Activated CD8-positive, alpha-beta memory T cell treated with anti-CD3 and anti-CD28 coated beads, Interleukin-2, amount 50 U/mL, for 48 hours (primary cell): Measurements from ENCODE around the gene BEST1.

Experiments
- DNase-seq: peaks from one replicate; pipeline ENCODE4 v3.0.0-alpha.2; 2020

Gene BEST1

DNA sequence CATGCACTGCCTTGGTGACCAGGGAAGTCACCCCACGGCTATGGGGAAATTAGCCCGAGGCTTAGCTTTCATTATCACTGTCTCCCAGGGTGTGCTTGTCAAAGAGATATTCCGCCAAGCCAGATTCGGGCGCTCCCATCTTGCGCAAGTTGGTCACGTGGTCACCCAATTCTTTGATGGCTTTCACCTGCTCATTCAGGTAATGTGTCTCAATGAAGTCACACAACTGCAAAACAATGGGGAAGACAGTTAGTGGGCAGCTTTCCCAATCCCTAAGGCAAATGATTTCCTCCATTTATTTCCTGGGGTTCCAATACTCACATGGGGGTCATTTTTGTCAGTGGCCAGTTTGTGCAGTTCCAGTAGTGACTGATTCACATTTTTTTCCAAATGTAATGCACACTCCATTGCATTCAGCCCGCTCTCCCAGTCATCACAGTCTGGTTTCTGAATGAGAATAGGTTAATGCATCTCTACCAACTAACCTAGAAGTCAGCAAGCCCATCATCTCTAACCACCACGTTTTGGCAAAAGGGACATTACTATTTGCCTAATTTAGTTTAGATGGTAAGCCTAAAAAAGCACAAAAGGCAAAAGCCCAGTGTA, 14.6 kb downstream of the BEST1 start:
- DNase-seq: peak; percentile 38

DNA sequence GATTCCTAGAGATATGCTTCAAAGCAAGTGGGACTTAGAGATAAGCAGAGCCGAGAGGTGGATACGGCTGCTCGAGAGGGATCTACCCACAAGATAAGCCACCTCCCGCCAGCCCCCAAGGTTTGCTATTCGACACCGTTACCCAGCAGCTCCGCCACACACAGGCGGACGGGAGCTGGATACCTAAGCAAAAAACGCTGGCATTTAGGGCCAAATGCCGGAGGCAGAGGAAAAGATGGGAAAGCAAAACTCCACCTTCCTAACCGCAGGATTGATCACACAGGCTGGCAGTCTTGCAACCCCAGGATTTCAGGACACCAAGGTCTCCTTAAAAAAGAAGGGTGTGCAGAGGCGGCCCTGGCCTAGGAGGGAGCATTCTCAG, 16.6 kb downstream of the BEST1 start:
- peak; percentile 68 for DNase-seq

DNA sequence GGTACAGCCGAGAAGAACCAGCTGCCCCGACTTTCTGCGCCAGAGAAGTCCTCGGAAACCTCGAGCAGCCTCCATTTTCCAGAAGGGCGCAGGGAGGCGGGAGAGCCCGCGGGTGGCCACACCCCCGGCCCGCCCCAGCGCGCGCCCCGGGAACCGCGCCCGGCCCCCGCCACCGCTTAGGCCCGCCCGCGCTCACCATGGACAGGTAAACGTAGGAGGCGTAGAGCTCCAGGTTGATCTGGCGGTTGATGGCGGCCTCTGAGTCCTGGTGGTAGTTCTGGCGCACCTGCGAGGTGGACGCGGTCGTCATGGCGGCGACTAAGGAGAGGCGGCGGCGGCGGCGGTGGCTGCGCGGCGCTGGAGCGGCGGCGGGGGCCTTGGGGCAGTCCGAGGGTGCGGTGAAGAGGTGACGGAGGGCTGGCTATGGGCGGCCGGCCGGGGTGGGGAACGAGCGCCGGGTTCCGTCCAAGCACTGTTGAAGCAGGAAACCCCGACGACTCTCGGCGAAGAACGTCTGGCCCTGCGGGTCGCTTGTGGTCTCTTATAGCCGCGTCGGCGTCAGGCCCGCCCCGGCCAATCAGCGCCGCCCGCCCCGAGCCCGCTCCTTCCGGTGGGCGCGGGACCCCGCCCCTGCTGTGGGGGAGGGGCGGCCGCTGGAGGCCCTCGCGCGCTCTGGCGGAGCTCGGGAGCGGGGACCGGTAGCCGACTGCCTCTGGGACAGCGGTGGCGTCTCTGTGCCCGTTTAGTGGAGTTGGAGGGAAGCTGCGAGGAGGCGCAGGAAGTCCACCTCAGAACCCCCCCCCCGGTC, 17.2 kb downstream of the BEST1 start, which contains the start of gene FTH1:
FTH1 (minus strand) TSS at position 519 of the 808 bp plus-strand sequence; CDS start at position 310, 209 bp downstream.
- DNase-seq: peak; percentile 94

DNA sequence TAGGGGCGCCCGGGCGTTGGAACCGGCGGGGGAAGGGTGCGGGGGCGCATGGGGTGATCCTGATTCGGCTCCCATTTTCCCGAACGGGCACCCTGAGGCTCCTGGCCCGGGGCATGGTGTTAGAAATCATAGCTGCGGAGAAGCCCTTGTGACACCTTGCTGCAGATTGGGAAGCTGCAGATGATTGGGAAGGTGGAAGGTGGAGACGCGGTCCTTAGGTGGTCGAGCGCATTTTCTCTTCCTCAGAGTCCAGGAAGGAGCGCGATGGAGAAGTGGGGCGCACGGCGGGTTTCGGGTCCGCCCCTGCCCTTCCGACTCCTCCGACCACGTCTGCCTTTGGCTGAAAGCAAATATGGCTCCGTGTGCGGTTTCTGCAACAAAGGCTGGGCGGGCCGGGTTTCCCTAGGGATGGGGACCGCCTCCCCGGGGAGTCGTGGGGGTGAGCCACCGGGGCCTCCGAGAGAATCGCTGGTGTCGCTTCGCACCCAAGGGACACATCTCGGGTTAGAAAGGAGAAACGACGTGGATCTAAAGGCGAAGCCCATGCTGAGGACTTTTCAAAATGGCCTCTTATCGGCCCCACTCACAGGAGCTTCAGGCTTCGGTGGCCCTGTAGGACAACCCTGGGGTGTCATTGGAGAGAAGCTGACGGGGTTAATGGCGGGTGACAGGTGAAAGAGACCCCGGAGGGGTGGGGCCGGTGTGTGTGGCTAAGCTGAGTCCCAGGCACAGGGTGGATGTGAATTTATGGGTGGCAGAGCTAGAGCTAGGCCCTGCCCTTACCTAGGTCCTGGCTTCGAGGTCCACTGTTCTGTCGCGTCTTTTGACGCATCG, 18.0 kb downstream of the BEST1 start:
- peak; percentile 76 for DNase-seq

DNA sequence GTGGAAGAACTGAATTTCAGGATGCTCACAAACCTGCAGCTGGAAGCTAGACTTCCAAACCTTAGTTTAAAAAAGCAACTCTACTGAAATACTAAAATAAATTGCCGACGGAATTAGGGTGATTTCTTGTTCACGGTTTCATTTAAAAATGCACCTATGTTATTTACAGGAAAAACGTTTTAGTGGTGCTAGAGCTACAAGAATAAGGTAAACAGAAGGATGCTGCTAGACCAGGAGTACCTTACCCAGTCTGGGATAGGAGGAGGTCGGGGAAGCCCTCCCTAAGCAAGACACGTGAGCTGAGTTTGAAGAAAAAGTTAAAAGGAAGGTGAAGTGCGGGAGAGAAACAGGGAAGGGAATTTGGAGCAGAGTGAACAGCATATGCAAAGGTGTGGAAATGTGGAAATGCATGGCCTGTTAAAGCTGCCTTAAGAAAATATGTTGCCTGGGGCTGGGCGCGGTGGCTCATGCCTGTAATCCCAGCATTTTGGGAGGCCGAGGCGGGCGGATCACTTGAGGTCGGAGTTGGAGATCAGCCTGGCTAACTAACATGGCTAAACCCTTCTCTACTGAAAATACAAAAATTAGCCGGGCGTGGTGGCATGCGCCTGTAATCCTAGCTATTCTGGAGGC, 18.7 kb downstream of the BEST1 start:
- DNase-seq: no peak

DNA sequence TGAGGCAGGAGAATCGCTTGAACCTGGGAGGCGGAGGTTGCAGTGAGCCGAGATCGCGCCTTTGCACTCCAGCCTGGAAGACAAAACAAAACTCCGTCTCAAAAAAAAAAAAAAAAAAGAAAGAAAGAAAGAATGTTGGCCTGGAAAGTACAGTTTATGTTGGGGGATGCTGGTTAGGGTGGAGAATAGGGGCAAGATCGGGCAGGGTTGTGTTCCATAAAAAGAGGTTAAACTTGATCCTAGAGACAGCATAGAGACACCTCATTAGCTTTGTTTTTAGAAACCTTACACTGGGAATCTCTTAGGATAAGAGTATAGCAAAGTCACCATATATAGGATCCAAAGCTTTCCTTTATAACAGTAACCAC, 19.2 kb downstream of the BEST1 start:
- DNase-seq: no peak

DNA sequence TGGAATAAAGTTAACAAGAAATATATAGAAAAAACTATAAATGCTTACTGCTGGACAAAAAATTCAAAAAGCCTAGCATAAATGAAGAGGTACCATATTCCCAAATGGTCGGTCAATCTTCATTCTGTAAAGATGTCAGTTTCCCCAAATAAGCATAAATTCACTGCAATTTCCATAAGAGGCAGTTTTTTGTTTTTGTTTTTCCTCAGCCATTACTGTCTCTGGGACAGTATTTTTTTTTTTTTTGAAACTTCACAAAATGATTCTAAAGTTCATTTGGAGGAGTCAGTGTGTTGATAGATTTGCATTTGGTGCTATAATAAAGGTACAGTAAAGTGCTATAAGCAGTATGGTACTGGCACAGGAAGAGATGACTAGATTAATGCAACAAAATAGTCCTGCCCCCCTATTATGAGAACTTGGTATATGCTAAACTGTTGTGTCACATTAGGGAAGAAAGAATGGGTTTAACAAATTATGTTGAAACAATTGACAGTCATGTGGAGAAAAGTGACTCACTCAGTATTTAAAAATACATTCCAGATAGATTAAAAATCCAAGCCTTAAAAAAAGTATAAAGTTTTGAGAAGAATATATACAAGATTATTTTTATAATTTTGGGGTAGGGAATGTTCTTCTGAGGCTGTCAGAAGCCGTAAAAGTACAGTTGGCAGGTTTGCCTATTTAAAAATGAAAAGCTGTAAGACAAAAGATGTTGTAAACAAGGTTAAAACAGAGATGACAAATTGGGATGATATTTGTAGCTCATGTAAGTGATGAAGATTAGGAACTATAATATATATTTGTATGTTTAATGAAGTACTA, 19.9 kb downstream of the BEST1 start:
- no peak for DNase-seq

DNA sequence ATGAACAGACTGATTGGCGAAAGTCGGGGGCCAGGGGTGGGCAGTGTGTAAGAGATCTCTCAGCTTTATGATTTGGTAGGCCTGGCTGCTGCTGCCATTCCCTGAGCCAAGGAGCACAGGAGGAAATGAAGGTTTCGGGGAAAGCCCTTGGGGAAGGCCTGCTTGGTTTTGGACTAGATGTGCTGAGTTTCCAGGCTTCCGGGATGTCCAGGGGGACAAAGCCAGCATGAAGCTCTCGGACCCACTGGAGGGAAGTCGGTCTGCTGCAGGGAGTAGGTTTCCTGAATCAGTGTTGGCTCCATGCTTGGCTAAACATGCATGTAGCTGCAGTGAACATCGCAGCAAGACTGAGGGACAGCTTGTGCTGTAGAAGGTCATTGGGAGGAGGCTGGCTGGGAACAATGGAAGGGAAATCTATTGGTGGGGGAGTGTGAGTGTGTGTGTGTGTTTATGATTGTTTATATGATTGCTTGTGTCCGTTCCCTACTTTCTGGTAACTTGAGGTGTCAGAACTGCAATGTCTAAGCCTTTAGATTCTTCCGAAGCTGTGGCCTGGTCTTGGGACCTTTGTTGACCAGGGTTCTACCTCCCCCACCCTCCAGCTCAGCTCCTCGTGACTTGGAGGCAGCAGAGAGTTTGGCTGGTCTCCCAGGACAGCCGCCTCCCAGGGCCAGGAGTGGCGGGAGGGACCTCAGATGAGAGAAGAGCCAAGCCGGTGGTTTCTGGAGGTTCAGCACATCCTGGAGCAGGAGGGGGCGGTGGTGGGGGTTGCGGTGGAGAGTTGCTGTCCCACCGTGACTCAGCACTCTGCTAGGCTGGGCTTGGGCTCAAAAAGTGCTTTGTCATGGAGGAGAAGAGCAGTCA, 21.3 kb downstream of the BEST1 start:
- no peak for DNase-seq

DNA sequence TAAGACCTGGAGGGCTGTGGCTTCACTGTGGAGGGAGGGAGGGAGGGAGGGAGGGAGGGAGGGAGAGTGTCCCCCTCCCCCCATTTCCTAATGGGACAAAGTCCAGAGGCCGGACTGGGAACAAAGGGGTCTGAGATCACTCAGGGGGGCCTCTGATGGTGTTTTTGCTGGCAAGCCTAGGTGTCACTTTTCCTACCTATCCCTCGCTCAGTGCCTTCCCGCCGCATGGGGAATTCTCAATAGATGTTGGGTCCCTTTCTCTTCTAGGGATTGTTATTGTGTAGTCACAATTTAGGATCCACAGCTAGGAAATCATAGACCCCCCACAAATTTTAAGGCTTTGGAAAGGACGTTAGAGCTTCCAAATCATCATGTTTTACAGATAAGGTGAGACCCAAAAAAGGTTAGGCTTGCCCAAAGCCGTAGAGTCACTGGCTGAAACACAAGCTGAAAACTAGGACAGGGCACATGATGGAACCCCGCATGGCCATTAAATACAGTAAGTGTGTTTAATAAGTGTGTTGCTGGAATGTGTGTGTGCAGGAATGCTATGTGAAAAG, 22.0 kb downstream of the BEST1 start:
- peak; percentile 41 for DNase-seq

DNA sequence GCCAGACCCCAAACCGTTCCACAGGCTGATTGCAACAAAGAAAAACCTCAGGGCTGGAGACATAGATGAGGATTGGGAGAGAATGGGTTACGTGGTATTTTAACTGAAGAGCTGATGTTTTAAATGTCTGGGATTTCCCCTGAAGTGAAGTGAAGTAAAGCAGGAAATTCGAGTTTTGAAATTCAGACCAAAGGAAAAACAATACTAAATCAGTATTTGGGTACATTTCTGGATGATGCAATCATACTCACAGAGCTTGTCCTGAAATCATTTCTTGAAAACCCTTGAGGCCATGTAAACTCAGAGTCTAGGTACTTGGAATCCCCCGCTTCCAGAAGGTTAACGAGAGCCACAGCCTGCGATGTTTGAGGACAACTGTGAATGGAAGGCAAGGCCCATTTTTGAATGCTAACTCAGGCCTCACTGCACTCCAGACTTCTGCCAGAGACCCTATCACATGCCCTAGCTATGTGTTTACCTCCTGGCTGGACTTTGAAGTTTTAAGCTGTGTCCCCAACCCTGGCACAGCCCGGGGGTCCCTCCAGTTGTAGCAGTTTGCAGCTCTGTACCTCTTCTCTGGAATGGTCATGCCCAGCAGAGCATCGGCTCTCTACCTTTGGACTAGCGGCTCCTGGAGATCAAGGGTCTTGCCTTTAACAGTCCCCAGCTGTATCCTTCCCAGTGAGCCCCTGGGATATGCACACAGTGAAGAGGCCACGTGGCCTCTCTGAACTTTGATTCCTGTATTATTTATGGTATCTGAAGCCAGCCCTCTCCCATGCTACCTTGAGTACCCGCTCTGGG, 22.7 kb downstream of the BEST1 start:
- peak; percentile 51 for DNase-seq

DNA sequence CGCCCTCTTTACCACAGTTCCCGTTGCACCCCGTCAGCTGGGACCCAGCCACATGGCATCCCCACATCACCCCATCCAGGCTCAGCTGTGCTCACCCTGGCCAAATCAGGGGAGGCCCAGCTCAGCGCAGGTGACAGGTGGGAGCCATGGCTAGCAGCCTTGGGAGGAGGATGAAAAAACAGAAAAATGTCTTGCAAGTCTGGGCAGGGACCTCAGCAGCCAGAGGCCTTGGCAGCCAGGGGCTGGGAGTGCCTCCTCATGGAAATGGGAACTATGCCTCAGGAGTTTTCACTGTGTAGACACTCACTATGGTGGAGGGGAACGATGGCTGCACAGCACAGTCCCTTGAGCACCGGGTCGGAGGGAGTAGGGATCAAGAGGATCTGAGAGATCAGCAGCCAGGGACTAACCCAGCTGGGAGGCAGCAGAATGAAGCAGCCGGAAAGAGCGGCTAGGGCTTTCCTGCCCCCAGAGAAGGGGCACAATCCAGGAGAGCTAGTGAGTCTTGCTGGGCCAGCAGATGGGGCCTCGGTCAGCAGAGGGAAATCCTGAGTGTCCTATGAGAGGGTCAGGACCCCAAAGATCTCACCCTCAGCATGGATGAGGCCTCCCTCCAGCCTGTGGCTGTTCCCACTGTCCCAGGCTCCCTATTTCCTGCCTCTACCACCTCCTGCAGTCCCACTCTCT, 23.5 kb downstream of the BEST1 start:
- peak; percentile 44 for DNase-seq

DNA sequence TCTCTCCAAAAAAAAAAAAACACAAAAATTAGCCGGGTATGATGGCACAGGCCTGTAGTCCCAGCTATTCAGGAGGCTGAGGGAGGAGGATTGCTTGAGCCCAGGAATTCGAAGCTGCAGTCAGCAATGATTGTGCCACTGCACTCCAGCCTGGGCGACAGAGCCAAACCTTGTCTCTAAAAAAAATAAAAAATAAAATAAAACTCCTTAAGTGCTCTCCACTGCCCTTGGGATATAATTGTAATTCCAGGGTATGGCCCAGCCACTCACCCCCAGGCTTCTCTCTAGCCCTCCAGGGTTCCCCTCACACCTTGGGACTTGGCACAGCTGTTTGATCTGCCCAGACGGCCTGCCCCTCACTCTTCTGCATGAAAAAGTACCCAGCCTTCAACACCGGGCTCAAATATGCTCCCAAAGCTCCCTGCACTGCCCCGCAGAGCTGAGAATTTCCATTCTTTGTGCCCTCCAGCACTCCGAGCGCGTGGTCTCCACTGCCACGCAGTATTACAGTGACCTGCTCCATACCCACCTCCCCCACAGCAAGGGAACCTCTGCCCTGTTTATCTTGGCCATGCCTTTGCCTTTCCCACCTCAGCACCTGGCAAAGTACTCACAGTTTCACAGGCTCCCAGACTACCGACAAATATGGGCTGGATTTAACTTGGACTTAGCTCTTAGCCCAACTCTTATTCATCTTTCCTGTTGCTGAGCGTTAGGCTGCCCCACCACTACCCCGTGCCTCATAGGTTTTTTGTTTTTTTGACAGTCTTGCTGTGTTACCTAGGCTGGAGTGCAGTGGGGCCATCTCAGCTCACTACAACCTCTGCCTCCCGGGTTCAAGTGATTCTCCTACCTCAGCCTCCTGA, 24.8 kb downstream of the BEST1 start:
- peak; percentile 34 for DNase-seq

DNA sequence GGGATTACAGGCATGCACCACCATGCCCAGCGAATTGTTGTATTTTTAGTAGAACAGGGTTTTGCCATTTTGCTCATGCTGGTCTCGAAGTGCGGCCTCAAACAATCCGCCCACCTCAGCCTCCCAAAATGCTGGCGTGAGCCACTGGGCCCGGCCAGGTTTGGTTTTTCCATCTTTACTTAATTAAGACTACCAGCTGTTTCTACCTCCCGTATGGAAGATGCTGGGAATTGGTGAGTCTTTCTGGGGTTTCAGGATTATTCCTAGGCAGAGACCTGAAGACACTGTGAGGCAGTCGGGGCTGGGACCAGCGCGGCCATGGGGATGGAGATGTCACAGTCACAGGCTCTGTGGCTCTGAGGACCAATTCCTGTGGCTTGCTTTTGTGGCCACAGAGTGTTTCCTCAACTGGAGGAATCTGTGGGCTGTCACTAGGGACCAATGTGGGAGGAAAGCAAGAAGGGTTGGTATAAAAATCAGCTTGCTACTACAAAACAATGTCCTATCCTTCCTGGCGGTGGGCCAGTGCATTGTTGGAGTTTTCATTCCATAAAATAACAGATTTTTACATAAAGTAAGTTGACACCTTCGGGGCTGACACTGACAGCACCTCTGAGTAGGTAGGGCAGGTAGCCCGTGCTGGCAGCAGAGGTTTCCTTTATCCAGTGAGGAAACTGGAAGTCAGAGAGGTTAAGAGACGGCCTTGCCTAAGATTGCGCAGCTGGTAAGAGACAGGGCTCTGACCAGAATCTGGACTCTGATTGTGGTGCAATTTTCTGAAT, 25.7 kb downstream of the BEST1 start:
- no peak for DNase-seq

DNA sequence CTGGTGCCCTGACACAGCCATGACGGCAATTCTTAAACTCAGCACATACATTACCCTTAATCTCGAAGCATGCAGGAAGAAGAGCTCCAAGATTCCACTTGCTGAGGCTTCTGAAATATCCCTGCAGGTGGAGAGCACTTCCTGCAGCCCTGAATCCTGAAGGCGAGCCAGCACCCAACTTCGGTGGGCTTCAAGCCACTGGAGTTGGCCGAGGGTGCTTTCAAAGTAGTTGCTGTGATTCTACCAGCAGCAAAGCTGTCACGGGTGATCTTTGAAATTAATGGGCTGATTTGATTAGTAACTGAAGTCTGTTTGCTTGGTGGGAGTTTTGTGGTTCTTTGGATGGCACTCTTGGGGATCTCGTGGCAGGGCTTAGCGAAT, 26.3 kb downstream of the BEST1 start:
- DNase-seq: no peak

DNA sequence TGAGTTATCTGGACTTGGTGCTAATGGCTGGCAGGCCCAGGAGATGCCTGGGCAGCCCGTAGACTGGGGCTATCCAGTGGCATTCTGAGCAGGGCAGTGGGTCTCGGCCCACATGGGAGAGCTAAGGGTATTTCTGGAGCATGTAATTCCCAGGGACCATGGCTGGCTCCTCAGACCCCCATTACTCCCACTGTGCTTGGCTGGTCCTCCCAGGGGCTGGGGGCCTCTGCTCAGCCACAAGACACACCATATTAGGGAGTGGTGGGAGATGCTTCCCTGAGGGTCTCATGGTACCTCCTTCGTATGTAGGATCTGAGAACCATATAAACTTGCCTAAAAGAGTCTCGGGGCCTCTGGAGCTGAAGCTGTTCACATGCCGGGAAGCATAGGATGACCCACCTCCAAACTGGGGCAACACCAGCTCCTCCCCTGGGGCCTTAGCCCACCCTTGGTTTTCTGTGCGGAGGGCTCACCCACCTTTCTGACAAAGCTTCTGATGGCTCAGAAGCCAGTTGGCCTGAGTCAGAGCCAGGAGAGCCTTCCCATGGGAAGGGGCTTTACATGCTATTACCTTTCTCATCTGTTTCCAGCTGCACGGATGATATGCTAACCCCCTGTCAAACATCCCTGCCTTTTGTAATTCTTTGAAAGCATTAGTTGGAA, 26.8 kb downstream of the BEST1 start:
- DNase-seq: no peak

DNA sequence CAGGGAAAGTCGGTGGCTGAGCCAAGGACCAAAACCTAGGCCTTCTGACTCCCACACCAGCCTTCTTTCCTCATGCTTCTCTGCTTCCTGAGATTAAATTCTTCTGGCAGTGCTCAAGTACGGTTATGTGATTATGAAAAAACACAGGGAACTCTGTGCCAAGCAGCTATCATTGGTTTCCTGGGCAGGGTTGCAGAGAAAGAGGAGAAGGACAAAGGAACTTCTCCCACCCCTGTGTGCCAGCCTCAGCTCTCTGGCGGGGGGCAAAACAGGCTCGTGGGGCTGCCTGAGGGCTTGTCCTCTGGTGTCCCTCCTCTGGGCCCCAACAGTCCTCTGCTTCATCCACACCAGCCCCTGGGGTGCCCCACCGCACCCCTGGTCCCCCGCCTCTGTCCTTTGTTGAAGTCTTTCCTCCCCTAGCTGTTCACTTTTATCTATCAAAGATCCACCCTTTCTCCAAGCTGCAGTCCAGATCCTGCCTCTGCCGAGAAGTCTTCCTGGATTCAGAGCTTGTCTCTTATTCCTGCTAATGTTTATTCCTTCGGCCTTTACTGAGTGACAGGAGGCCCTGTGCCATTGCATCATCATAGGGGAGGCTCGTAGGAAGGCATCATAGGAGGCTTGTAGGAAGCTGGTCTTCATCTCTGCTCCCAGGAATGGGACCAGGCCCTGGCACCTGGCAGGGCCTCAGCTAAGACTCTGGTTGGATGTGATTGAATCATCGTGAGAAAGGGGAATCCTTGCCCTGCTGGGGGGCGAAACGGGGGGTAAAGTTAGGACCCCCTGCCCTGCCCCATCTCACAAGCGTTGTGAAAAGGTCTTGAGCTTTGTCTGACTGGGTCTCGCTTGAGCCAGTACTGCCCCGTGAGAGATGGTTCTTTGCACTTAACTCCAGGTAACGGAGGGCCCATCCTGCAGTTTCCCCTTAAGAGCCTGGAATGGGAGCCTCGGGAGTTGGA, 28.8 kb downstream of the BEST1 start:
- DNase-seq: no peak
